ENCODE results near the gene PSMD1.

GRCh38 chr2:231152800-231153557, 96.3 kb downstream of the PSMD1 start:
- TF ChIP-seq POLR2A (IDR thresholded peaks at IDR 0.05) = no peak
- TF ChIP-seq CTCF (IDR thresholded peaks at IDR 0.05) = no peak
- TF ChIP-seq POLR2AphosphoS5 (IDR thresholded peaks at IDR 0.05) = no peak

All from prostate gland (tissue), 2 donors.